Esophagus muscularis mucosa (tissue), 3 donors: ENCODE measurements around the gene TRMT44.

ENCODE experiments used
- CTCF ChIP-seq, 3 experiments: fragments of 200-600 bp in 2 of 3; fragments of 450-650 bp in 1 of 3; sonication (generic) in 2 of 3; IDR thresholded peaks; one replicate each; pipeline ENCODE4 v1.5.1; 2017 to 2019; ENCODE audit warnings: antibody characterized with exemption in 3 of 3, mild to moderate bottlenecking in 2 of 3, moderate library complexity in 1 of 3
- POLR2A ChIP-seq: fragments of 450-650 bp; IDR thresholded peaks from one replicate; pipeline ENCODE4 v1.6.1; 2017; ENCODE audit warnings: antibody characterized with exemption, moderate library complexity, mild to moderate bottlenecking, low read depth
- POLR2AphosphoS5 ChIP-seq, 2 donors: sonication (generic); formaldehyde crosslinking; IDR thresholded peaks; one replicate each; pipeline ENCODE4 v1.6.1; 2017; ENCODE audit warnings: antibody characterized with exemption in 2 of 2

DNA sequence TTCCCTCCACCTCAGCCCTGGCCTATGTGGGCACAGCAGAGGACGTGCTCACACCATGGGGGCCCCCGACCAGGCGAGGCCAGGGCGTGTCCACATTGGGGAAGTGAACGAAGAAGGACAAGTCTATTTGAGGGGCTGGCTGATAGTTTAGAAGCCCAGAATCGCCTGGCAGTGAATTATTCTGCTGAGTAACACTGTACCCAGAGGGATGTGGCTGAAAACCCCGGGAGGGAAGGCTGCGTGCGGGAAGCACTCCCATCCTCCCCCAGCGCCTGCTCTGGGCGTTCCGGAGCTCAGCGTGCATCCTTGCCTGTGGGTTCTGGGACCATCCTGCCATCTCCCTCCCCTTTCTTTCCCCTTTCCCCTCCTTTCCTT is 66.6 kb downstream of the TRMT44 start:
- TF ChIP-seq POLR2A (no peak), CTCF (IDR thresholded peaks at IDR 0.05) (no peak), POLR2AphosphoS5 (IDR thresholded peaks at IDR 0.05) (no peak)
